CD4-positive, alpha-beta T cell treated with Interleukin-2 at 100 ng/mL for 4 hours (primary cell): Measurements from ENCODE around the gene OXCT2.
"Not testable (repeated sequence)": the region's sequence is repeated elsewhere in the genome, so short reads cannot be mapped to it uniquely, and the experiment has no call there.

Source experiments
- DNase-seq: peaks from one replicate; pipeline ENCODE4 v3.0.0-alpha.2; 2020; ENCODE audit warnings: low spot score

The OXCT2 gene

GRCh38 chr1:39771022-39771532, at the start of gene OXCT2:
OXCT2 (minus strand) TSS chr1:39771348; CDS start chr1:39771255, 93 bp downstream.
- not testable (repeated sequence) for DNase-seq

DNA sequence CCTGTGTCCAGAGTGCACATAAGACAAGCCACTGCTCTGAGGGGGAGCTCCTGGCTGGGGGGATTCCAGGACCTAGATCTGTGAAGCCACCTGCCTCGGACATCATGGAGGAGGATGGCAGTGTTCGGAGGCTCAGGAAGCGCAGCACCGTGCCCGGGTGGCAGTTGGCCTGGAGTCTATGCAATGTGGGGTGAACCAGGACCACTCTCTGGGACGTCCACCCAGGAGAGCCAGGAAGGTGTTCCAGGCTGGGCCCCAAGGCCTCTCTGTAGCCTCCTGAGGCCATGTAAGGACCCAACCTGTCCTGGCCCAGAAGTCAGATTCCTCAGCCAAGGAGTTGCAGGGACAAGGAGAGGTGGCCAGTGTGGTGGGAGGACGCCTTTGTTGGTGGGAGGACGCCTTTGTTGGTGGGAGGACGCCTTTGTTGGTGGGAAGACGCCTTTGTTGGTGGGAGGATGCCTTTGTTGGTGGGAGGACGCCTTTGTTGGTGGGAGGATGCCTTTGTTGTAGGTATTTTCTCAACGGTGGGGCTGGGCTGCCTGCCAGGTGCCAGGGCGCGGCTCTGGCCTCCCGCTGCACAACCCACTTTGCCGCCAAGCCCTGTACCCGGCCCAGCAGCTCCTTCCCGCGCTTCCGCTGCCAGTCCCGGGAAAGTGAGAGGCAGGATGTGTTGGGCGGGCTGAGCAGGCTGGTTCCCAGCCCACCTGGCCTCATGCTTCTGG, 48.1 kb upstream of the OXCT2 start:
- DNase-seq, result no peak

DNA sequence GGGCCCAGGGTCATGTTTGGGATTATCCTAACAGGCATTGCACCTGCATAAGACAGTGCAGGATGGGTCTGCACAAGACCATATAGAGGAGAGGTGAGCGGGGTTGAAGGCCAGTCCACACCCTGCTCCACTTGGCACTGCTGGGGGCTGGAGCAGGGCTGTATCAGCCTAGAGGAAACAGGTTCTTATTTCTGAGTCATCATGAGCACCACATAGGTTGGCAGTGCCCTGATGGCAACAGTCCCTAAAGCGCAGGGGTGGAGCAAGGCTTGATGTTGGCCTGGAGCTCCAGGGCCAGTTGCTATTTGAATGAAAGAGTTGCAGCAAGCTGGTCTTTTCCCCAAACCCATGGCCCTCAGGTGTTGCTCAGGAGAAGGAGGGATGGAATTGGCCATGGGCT, 47.3 kb upstream of the OXCT2 start:
- DNase-seq, result no peak

GRCh38 chr1:39817091-39817932, 46.2 kb upstream of the OXCT2 start:
- DNase-seq, result peak; percentile 78

DNA sequence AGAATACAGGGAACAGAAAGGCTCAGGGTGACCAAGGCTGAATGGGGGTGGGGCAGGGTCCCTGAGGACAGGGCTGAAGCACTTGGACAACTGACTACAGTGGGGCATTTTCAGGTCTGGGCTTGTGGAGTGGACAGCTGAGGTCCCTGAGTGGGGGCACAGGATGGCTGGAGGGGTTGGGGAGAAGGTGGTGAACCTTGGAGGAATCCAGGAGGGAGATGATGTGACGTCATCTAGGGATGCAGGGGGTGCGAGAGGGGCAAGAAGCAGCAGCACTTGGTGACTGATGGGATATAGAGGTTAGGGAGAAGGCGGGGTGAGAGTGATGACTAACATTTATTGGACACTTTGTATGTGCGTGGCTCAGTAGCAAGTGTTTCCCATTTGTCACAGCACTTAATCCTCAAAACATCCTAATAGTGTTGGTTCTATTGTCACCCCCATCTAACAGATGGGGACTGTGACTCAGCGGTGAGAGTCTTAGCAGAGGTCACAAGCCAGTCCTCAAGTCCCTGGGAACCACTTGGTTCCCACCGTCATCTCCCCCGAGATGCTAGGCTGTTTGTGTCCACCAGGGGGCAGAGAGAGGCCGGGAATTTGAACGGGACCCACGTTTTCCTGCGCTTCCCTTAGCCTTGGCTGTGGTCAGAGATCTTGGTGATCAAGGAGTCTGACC, 45.4 kb upstream of the OXCT2 start:
- DNase-seq, result peak; percentile 35

DNA sequence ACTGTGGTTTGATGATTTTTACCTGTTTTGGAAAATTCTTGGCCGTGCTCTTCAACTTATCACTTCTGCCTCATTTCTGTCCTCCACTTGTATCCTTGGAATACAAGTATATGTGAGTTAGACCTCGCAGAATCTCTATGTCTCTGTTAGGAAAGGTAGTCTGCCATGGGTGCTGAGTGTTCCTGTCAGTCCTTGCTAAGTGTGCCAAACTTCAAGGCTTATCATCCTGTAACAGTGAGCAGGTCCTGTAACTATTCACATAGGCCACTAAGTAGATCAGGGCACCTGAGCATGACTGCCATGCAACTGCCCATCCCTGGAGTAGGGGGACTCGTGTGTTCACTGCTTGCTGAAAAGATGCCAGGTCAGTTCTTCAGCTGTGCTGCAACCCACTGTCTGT, 41.8 kb upstream of the OXCT2 start:
- no peak for DNase-seq

GRCh38 chr1:39808784-39809517, 37.8 kb upstream of the OXCT2 start:
- no peak for DNase-seq

GRCh38 chr1:39805385-39805784, 34.2 kb upstream of the OXCT2 start:
- no peak for DNase-seq

- DNase-seq, result no peak
Observed at GRCh38 chr1:39802496-39803260, 31.5 kb upstream of the OXCT2 start.

- no peak for DNase-seq
Observed at GRCh38 chr1:39800471-39800835, 29.3 kb upstream of the OXCT2 start.

- peak; percentile 75 for DNase-seq
Observed at GRCh38 chr1:39799770-39800470, 28.8 kb upstream of the OXCT2 start.

GRCh38 chr1:39798859-39799769, 28.0 kb upstream of the OXCT2 start:
- DNase-seq, result peak; percentile 95

- DNase-seq, result no peak
Observed at GRCh38 chr1:39795651-39796050, 24.5 kb upstream of the OXCT2 start.

- no peak for DNase-seq
Observed at GRCh38 chr1:39791838-39792237, 20.7 kb upstream of the OXCT2 start.

GRCh38 chr1:39789571-39790110, 18.5 kb upstream of the OXCT2 start:
- no peak for DNase-seq

DNA sequence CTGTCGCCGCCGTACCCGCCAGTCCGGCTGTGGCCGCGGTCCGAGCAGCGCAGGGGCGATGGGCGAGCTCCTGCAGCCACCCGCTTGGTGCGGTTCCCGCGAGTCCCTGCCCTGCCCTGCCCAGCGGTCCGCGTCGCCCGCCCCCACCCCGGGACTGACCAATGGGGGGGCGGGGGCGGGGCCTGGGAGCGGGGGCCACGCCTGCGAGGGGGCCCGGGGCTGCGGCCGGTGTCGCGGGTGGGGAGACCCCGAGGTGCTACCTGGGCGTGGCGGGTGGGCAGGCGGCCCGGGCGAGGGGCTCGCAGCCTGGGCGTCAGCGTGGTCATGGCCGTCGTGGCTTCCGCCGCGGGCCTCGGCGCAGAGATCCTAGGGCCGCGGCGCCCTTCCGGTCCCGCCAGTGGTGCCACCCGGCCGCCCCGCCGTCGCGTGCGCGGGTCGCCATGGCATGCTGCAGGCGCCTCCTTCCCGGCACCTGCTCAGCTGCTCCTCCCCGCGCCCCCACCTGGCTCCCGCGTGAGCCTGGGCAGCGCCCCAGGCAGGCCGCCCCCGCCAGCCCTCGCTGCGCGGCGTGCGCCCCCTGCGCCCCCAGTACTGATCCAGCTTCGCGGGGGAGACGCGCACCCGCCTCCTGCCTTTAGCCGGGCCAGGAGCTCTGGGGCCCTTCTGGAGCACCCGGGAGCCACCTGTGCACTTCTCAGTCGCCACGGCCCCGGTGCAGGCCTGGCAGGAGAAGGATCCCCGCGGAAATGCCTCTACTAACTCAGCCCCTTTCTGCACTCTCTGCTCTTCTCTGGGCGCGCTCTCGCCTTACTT, 17.8 kb upstream of the OXCT2 start, which contains the start of gene BMP8B:
Gene BMP8B, minus strand, starts transcription at position 108 of the 813 bp plus-strand sequence. CDS start 380 bp downstream, outside the sequence.
- peak; percentile 39 for DNase-seq

DNA sequence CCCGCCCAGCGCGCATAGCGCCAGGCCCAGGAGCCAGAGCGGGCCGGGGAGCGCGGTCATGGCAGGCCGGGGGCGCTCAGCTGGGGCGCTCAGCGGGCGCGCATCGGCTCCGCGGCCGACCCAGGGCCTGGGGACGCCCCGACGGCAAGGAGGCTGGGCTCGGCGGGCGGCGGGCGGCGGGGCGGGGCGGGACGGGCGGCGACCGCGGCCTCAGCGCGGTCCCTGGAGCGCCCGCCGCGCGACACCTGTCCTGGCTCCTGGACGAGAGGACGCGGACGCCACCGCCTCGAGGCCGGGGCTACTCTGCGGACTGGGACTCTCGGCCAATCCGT, 17.2 kb upstream of the OXCT2 start:
- DNase-seq, result no peak

- not testable (repeated sequence) for DNase-seq
Observed at GRCh38 chr1:39787964-39788363, 16.8 kb upstream of the OXCT2 start.
